Spleen (tissue), 11 donors: ENCODE data around the gene HECW1. TPM values are rescaled to one million over a fixed set of nuclear protein-coding genes. Genes with fewer than 3 reads are reported as not detected.

ENCODE experiments used
- DNase-seq: peaks from one replicate; pipeline ENCODE4 v3.0.0-alpha.2; 2020
- H3K27ac ChIP-seq, 8 donors: fragments of 200-600 bp; sonication (generic) in 7 of 8; 1 replicate in 4 of 8; 2 replicates in 4 of 8; pipeline versions ENCODE4 v1.5.0 to v1.8.0; 2016 to 2021; ENCODE audit warnings: inconsistent platforms in 4 of 8, mild to moderate bottlenecking in 4 of 8, moderate library complexity in 1 of 8
- H3K27me3 ChIP-seq, 7 donors: fragments of 200-600 bp; sonication (generic) in 6 of 7; replicated peaks in 1 of 7; 1 replicate in 4 of 7; 2 replicates in 3 of 7; pipeline versions ENCODE4 v1.5.0 to v1.8.0; 2016 to 2021; ENCODE audit warnings: inconsistent platforms in 3 of 7, mild to moderate bottlenecking in 1 of 7
- H3K36me3 ChIP-seq, 6 donors: fragments of 200-600 bp; sonication (generic) in 5 of 6; 1 replicate in 4 of 6; 2 replicates in 2 of 6; pipeline versions ENCODE4 v1.5.0 to v1.8.0; 2016 to 2021; ENCODE audit warnings: inconsistent platforms in 2 of 6
- H3K4me1 ChIP-seq, 6 donors: fragments of 200-600 bp; sonication (generic) in 5 of 6; 1 replicate in 3 of 6; 2 replicates in 3 of 6; pipeline versions ENCODE4 v1.5.0 to v1.8.0; 2016 to 2021; ENCODE audit warnings: inconsistent platforms in 3 of 6
- H3K4me3 ChIP-seq, 8 donors: fragments of 200-600 bp; sonication (generic) in 7 of 8; 1 replicate in 4 of 8; 2 replicates in 4 of 8; pipeline versions ENCODE4 v1.5.0 to v1.8.0; 2016 to 2021; ENCODE audit warnings: inconsistent platforms in 4 of 8, mild to moderate bottlenecking in 4 of 8, moderate library complexity in 2 of 8
- H3K9me3 ChIP-seq, 8 donors: fragments of 200-600 bp; sonication (generic) in 7 of 8; 1 replicate in 4 of 8; 2 replicates in 4 of 8; pipeline versions ENCODE4 v1.5.0 to v1.8.0; 2016 to 2021; ENCODE audit warnings: inconsistent platforms in 4 of 8
- POLR2A ChIP-seq, 3 donors: fragments of 450-650 bp; IDR thresholded peaks; one replicate each; pipeline ENCODE4 v1.5.1; 2017; ENCODE audit warnings: antibody characterized with exemption in 3 of 3, mild to moderate bottlenecking in 1 of 3
- POLR2AphosphoS5 ChIP-seq, 3 donors: sonication (generic); formaldehyde crosslinking; IDR thresholded peaks; one replicate each; pipeline ENCODE4 v1.5.1; 2017; ENCODE audit warnings: antibody characterized with exemption in 3 of 3
- WGBS, 5 donors: extraction: QIAGEN DNeasy Blood & Tissue Kit in 3 of 5; methylation state at CpG; one replicate each; pipeline versions ENCODE4 v1.1.5 to v1.1.7; 2013 to 2018; 5-methylcytosine and 5-hydroxymethylcytosine counted together
- intact Hi-C: fragments of 100-400 bp; cut with DNase I; formaldehyde crosslinking; loops from one replicate; pipeline ENCODE4 v1.15.0; 2023; ENCODE audit warnings: low total_unique reads
- microRNA-seq, 3 donors: library from miRNA; unstranded; fragments of <30 nt; microRNA quantifications; one replicate each; pipeline versions ENCODE4 to v1.1.0, GENCODE V29; 2019 to 2020
- polyA plus RNA-seq, 3 donors: library from polyadenylated mRNA; stranded (reverse); fragments of 200-250 nt; gene quantifications; one replicate each; pipeline ENCODE4 v1.2.1, GENCODE V29; 2013
- small RNA-seq, 4 donors: library from RNA; depleted of rRNA; stranded (forward); fragments of <200 nt; gene quantifications; one replicate each; pipeline ENCODE3, GENCODE V24; 2016
- total RNA-seq, 7 donors: library from RNA; depleted of rRNA in 3 of 7; stranded (reverse); fragments of >200 nt in 3 of 7; fragmentation: NEBNext Ultra II Directional in 4 of 7; extraction: Animal tissue kit (Norgen Biotek cat#: 25700) in 4 of 7; gene quantifications; one replicate each; pipeline versions ENCODE4 v1.1.0 to v1.2.1, GENCODE V29; 2016 to 2021
- TF ChIP-seq, protein P1 (sequence below), 11 experiments: fragments of 200-600 bp in 7 of 11; fragments of 450-650 bp in 4 of 11; sonication (generic) in 4 of 11; IDR thresholded peaks in 8 of 11; conservative IDR thresholded peaks in 3 of 11; 1 replicate in 7 of 11; 2 replicates in 4 of 11; pipeline versions ENCODE4 v1.4.0 to v1.8.0; 2016 to 2021; ENCODE audit warnings: antibody characterized with exemption in 11 of 11, inconsistent platforms in 4 of 11, mild to moderate bottlenecking in 1 of 11
- donor health status: healthy with polysubstance abuse.
- donor health status: DM: no; HTN: no; CAD: no; lungs with moderate emphysema.
- donor health status: DM: no; HTN: no; CAD: no.
- donor health status: Bipolar disorder and iron deficiency.
- donor health status: healthy.
- donor health status: DM: no; HTN: no; CAD: no.
- donor health status: DM: yes; HTN: yes; CAD: no.

Gene HECW1
- total and polyA plus RNA-seq, 10 donors = 0.03 to 1.5 (median 0.40) TPM; not detected in 1

DNA sequence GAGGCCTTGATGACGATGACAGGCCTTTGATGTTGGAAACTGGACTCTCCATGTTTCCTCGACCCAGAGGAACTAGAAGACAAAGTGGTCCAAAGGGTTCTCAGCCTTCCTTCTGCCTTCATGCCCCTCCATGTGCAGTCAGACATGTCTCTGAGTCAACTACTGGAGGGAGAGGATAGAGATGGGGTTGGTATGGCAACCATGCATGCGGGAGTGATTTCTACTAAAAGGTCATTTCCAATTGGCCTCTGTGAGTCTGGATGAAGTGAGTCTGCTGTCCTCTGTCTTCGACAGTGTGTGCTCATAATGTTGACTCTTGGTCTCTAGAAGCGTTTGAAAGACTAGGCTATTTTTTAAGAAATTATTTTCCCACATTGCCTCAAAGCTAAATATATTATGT lies 499.7 kb downstream of the HECW1 start:
- Histone ChIP-seq H3K4me3 (no peak overlapping the region), H3K4me1 (peaks cover 0 to 95% (median 54%) of the 10 kb centered on the region in 6 donors), H3K27me3 (no peaks in the 10 kb centered on the region), H3K27ac (peak overlapping the region in 3 of 8 donors; percentile 5 to 63 (median 47)), H3K9me3 (no peaks in the 10 kb centered on the region), H3K36me3 (peaks cover 0 to 99% (median 54%) of the 10 kb centered on the region in 6 donors)
- intact Hi-C loops = no loop called here
- DNase-seq = no peak
- TF ChIP-seq POLR2AphosphoS5 (IDR thresholded peaks at IDR 0.05) = no peak
- TF ChIP-seq, protein P1, sequence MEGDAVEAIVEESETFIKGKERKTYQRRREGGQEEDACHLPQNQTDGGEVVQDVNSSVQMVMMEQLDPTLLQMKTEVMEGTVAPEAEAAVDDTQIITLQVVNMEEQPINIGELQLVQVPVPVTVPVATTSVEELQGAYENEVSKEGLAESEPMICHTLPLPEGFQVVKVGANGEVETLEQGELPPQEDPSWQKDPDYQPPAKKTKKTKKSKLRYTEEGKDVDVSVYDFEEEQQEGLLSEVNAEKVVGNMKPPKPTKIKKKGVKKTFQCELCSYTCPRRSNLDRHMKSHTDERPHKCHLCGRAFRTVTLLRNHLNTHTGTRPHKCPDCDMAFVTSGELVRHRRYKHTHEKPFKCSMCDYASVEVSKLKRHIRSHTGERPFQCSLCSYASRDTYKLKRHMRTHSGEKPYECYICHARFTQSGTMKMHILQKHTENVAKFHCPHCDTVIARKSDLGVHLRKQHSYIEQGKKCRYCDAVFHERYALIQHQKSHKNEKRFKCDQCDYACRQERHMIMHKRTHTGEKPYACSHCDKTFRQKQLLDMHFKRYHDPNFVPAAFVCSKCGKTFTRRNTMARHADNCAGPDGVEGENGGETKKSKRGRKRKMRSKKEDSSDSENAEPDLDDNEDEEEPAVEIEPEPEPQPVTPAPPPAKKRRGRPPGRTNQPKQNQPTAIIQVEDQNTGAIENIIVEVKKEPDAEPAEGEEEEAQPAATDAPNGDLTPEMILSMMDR (IDR thresholded peaks at IDR 0.05 in 8 of 11, conservative IDR thresholded peaks at IDR 0.05 in 3 of 11) = no peak
- WGBS, 5 donors = 68 to 87% (median 84%) methylated on average over 5 of the region's 5 CpGs

DNA sequence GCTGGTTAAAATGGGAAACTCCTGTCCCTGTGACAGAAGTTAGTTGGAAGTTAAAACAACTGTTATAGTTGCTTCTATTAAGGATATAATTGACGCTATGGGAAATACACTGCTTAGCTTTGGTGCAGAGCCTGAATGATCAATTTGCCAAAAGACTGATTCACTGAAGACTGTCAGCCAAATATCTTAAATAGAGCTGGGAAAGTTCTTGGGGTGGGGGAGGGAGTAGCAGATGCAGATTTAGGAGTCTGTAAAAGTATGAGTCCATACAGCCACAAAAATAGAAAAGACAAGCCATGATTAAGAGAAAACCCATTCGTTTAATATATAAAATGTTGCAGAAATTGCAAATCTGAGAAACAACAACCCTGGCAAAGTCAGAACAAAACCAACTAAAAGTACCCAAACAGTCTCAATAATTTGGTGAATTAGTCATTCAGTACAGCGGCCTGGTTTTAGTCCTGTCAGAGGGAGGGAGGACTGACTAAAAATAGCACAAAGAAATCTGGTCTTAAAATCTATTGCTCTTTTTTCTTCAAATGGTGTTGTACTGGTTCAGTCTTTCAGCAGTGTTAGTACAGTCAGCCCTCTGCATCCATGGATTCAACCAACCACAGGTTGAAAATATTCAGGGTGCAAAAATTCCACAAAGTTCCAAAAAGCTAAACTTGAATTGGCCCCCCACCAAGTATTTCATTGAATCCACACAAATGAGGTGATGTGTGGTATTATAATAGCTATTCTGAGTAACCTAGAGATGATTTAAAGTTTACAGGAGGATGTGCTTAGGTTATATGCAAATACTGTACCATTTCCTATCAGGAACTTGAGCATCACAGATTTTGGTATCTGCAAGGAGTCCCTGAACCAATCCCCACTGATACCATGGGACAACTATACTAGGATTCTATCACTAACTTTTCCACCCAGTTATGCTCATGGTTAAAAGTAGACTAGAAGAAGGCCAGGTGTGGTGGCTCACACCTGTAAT lies 500.4 kb downstream of the HECW1 start:
- Histone ChIP-seq H3K4me3 (no peak overlapping the region), H3K4me1 (peaks cover 0 to 95% (median 61%) of the 10 kb centered on the region in 6 donors), H3K36me3 (peaks cover 0 to 99% (median 57%) of the 10 kb centered on the region in 6 donors), H3K27me3 (no peaks in the 10 kb centered on the region), H3K9me3 (no peaks in the 10 kb centered on the region), H3K27ac (peak overlapping the region in 5 of 8 donors; percentile 5 to 63 (median 28))
- intact Hi-C loops = no loop called here
- 51 to 70% (median 56%) methylated on average over 3 of the region's 3 CpGs for WGBS, 5 donors
- peak in 1 of 3 donors; percentile 14 for TF ChIP-seq POLR2AphosphoS5 (IDR thresholded peaks at IDR 0.05)
- TF ChIP-seq POLR2A (IDR thresholded peaks at IDR 0.05) = no peak
- no peak for DNase-seq

Small RNA genes lying within 50 kb of the gene (microRNA-seq; reads per million reads assigned to microRNA genes)
- gene MIR3943 = 0 reads per million in 3 donors

Small RNA genes lying within 50 kb of the gene (small RNA-seq; reads per million reads assigned to genes)
- 0 reads per million in 4 donors for gene MIR3943
- 0 reads per million in 4 donors for gene RF00019
- gene RNU6-575P = 0 reads per million in 4 donors
- gene RNU7-35P = 0 reads per million in 4 donors

Other genes with a start within 250 kb of the HECW1 start
- 10 to 100 TPM in 1 of 7 donors, 1 to 10 TPM in 6; 4.4 to 19.5 (median 6.5) TPM for gene C7orf25, start 200.6 kb upstream of the HECW1 start, total RNA-seq
- gene C7orf25, start 200.6 kb upstream of the HECW1 start, polyA plus RNA-seq = 1 to 10 TPM; 1.7 to 4.0 (median 2.8) TPM
- gene PSMA2, start 180.5 kb upstream of the HECW1 start, total RNA-seq = 10 to 100 TPM; 44.3 to 71.1 (median 58.2) TPM
- gene PSMA2, start 180.5 kb upstream of the HECW1 start, polyA plus RNA-seq = 100 to 1,000 TPM in 2 of 3 donors, 10 to 100 TPM in 1; 95.9 to 144 (median 144) TPM
- gene MRPL32, start 180.3 kb upstream of the HECW1 start, total RNA-seq = 10 to 100 TPM; 27.7 to 44.7 (median 33.0) TPM
- 10 to 100 TPM; 50.3 to 59.4 (median 52.6) TPM for gene MRPL32, start 180.3 kb upstream of the HECW1 start, polyA plus RNA-seq